GM12892 (cell line): ENCODE measurements around the gene SMYD3.

Source experiments
- POLR2A ChIP-seq: IDR thresholded peaks from 2 replicates; pipeline ENCODE4 v1.6.1; 2011; ENCODE audit warnings: low read depth, low read length, control low read depth
- POLR2AphosphoS5 ChIP-seq: IDR thresholded peaks from 2 replicates; pipeline ENCODE4 v1.6.1; 2011; ENCODE audit warnings: low read depth, low read length, control low read depth

DNA sequence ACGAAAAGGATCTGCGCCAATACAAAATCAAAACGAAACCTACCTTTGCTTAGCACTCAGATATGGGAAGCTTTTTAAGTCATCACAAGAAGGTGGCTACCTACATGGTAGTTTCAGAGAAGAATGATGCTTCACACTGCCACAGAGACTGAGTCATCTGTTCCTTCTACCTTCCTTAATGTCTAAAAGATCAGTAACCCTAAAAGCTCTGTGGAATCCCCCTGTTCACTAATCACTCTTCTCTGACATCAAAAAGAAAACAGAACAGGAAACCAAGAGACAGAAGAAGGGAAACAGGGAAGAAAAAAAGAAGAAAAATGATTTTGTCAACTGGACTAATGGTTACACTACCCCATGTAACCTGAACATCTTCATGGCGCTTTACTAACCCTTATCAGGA is 177.2 kb downstream of the SMYD3 start:
- TF ChIP-seq POLR2AphosphoS5, result no peak
- TF ChIP-seq POLR2A, result no peak
